Choroid plexus epithelial cell (primary cell): ENCODE data around the gene TRIM8.
A peak's percentile ranks its signal among the peaks of the same experiment; 100 is the strongest.

Experiments
- DNase-seq: peaks from one replicate; pipeline ENCODE4 v3.0.0-alpha.2; 2010; ENCODE audit warnings: low read depth
- H3K4me3 ChIP-seq: 2 replicates; pipeline ENCODE4 v1.5.1; 2011; ENCODE audit warnings: low read depth, mild to moderate bottlenecking, control low read depth, low read length, moderate library complexity
- CTCF ChIP-seq: conservative IDR thresholded peaks from 2 replicates; pipeline ENCODE4 v1.5.1; 2011; ENCODE audit warnings: low read depth, mild to moderate bottlenecking, control low read depth, inconsistent platforms, low read length, moderate library complexity

Gene TRIM8

GRCh38 chr10:102599565-102600327 lies 44.5 kb upstream of the TRIM8 start:
- H3K4me3 ChIP-seq = no peak overlapping the region
- TF ChIP-seq CTCF = no peak
- peak; percentile 45 for DNase-seq

- no peak overlapping the region for H3K4me3 ChIP-seq
- DNase-seq = no peak
- no peak for TF ChIP-seq CTCF
Observed at GRCh38 chr10:102600816-102601215, 43.5 kb upstream of the TRIM8 start.

- DNase-seq = no peak
- no peak overlapping the region for H3K4me3 ChIP-seq
- TF ChIP-seq CTCF = no peak
Observed at GRCh38 chr10:102601639-102602038, 42.6 kb upstream of the TRIM8 start.

- no peak for TF ChIP-seq CTCF
- peak; percentile 47 for DNase-seq
- H3K4me3 ChIP-seq = no peak overlapping the region
Observed at GRCh38 chr10:102602272-102603045, 41.8 kb upstream of the TRIM8 start.

GRCh38 chr10:102603946-102604345 lies 40.3 kb upstream of the TRIM8 start:
- peak; percentile 37 for DNase-seq
- H3K4me3 ChIP-seq = no peak overlapping the region
- TF ChIP-seq CTCF = no peak

GRCh38 chr10:102604439-102604841 lies 39.8 kb upstream of the TRIM8 start:
- peak; percentile 71 for DNase-seq
- peak; percentile 12 for TF ChIP-seq CTCF
- H3K4me3 ChIP-seq = no peak overlapping the region

GRCh38 chr10:102605712-102606111 lies 38.6 kb upstream of the TRIM8 start:
- H3K4me3 ChIP-seq = no peak overlapping the region
- DNase-seq = no peak
- TF ChIP-seq CTCF = no peak
